ENCODE data around the gene SPRR1A. TPM values are rescaled to one million over a fixed set of nuclear protein-coding genes. Genes with fewer than 3 reads are reported as not detected.

Gene SPRR1A
- total and polyA plus RNA-seq, 8 donors: not detected

GRCh38 chr1:152964536-152964935, 19.3 kb upstream of the SPRR1A start:
- Histone ChIP-seq H3K36me3 (no peaks in the 10 kb centered on the region), H3K27ac (no peak overlapping the region), H3K9me3 (no peaks in the 10 kb centered on the region), H3K4me3 (no peak overlapping the region), H3K27me3 (peaks cover 0 to 5% of the 10 kb centered on the region in 2 donors), H3K4me1 (no peaks in the 10 kb centered on the region)
- TF ChIP-seq CTCF (IDR thresholded peaks at IDR 0.05): no peak
- no peak for DNase-seq
- ATAC-seq: no peak
- intact Hi-C loops (cut with DNase I): no loop called here

- Histone ChIP-seq H3K4me1 (no peaks in the 10 kb centered on the region), H3K27ac (no peak overlapping the region), H3K9me3 (no peaks in the 10 kb centered on the region), H3K36me3 (no peaks in the 10 kb centered on the region), H3K4me3 (no peak overlapping the region), H3K27me3 (no peaks in the 10 kb centered on the region)
- intact Hi-C loops (cut with DNase I): no loop called here
- DNase-seq (no peak), ATAC-seq (no peak)
- no peak for TF ChIP-seq CTCF (IDR thresholded peaks at IDR 0.05)
These were observed 18.0 kb upstream of the SPRR1A start for GRCh38 chr1:152965853-152966252.

- H3K9me3 ChIP-seq: no peaks in the 10 kb centered on the region
- no peaks in the 10 kb centered on the region for H3K4me1 ChIP-seq
- no peak overlapping the region for H3K4me3 ChIP-seq
- H3K36me3 ChIP-seq: no peaks in the 10 kb centered on the region
- TF ChIP-seq CTCF (IDR thresholded peaks at IDR 0.05): no peak
- DNase-seq (no peak), ATAC-seq (no peak)
- H3K27ac ChIP-seq: no peak overlapping the region
- intact Hi-C loops (cut with DNase I): no loop called here
- H3K27me3 ChIP-seq: no peaks in the 10 kb centered on the region
These were observed 16.7 kb upstream of the SPRR1A start for GRCh38 chr1:152967201-152967600.

GRCh38 chr1:152968248-152968647, 15.6 kb upstream of the SPRR1A start:
- intact Hi-C loops (cut with DNase I): no loop called here
- no peaks in the 10 kb centered on the region for H3K27me3 ChIP-seq
- H3K9me3 ChIP-seq: no peaks in the 10 kb centered on the region
- DNase-seq (no peak), ATAC-seq (no peak)
- no peaks in the 10 kb centered on the region for H3K4me1 ChIP-seq
- H3K4me3 ChIP-seq: no peak overlapping the region
- H3K36me3 ChIP-seq: no peaks in the 10 kb centered on the region
- no peak overlapping the region for H3K27ac ChIP-seq
- no peak for TF ChIP-seq CTCF (IDR thresholded peaks at IDR 0.05)

- DNase-seq (no peak), ATAC-seq (no peak)
- Histone ChIP-seq H3K4me3 (no peak overlapping the region), H3K4me1 (no peaks in the 10 kb centered on the region), H3K27me3 (no peaks in the 10 kb centered on the region), H3K27ac (no peak overlapping the region), H3K9me3 (no peaks in the 10 kb centered on the region), H3K36me3 (no peaks in the 10 kb centered on the region)
- intact Hi-C loops (cut with DNase I): no loop called here
- no peak for TF ChIP-seq CTCF (IDR thresholded peaks at IDR 0.05)
These were observed 14.8 kb upstream of the SPRR1A start for GRCh38 chr1:152969036-152969435.

Data from left lung (tissue), 10 donors.